Measurements from ENCODE around the gene ARRDC2.

- TF ChIP-seq CTCF (IDR thresholded peaks at IDR 0.05) (no peak), EZH2 (IDR thresholded peaks at IDR 0.05) (no peak)
Observed at GRCh38 chr19:18051887-18052286, 43.9 kb downstream of the ARRDC2 start.
